SK-N-MC (cell line): Measurements from ENCODE around the gene PEX14.

Experiments used
- DNase-seq: peaks from one replicate; pipeline ENCODE4 v3.0.0-alpha.2; 2011; ENCODE audit warnings: low read depth, low spot score
- H3K27ac ChIP-seq: fragments of 200-600 bp; sonication (generic); 2 replicates; pipeline ENCODE4 v1.5.1; 2016; ENCODE audit warnings: mixed run types
- H3K36me3 ChIP-seq: fragments of 200-600 bp; sonication (generic); 2 replicates; pipeline ENCODE4 v1.6.1; 2017; ENCODE audit warnings: antibody characterized with exemption, low read length, mixed read lengths; ENCODE audit not compliant: insufficient read depth
- H3K4me3 ChIP-seq: fragments of 200-600 bp; sonication (generic); 2 replicates; pipeline ENCODE4 v1.5.1; 2016
- H3K9ac ChIP-seq: fragments of 200-600 bp; sonication (generic); 2 replicates; pipeline ENCODE4 v1.8.0; 2017; ENCODE audit warnings: mixed run types, mixed read lengths; ENCODE audit not compliant: insufficient read length
- H3K9me3 ChIP-seq: fragments of 200-600 bp; sonication (generic); 2 replicates; pipeline ENCODE4 v1.6.1; 2017; ENCODE audit warnings: low read depth, mild to moderate bottlenecking, antibody characterized with exemption, low read length, moderate library complexity, mixed read lengths
- EZH2 ChIP-seq: fragments of 200-600 bp; sonication (generic); IDR thresholded peaks from one replicate; pipeline ENCODE4 v1.6.1; 2017; ENCODE audit warnings: antibody characterized with exemption
- FOXP2 ChIP-seq: optimal IDR thresholded peaks from 2 replicates; pipeline ENCODE3; 2011; ENCODE audit warnings: mild to moderate bottlenecking, moderate library complexity; ENCODE audit not compliant: insufficient read depth; ENCODE audit errors: extremely low read length, control extremely low read depth
- POLR2AphosphoS5 ChIP-seq: IDR thresholded peaks from 2 replicates; pipeline ENCODE4 v1.6.1; 2012; ENCODE audit warnings: mild to moderate bottlenecking, low read depth, low read length, borderline replicate concordance

The PEX14 gene

GRCh38 chr1:10525208-10525607 is 50.5 kb downstream of the PEX14 start:
- no peak overlapping the region for H3K27ac ChIP-seq
- DNase-seq = no peak
- H3K4me3 ChIP-seq = no peak overlapping the region
- H3K9ac ChIP-seq = no peak overlapping the region
- no peaks in the 10 kb centered on the region for H3K36me3 ChIP-seq
- H3K9me3 ChIP-seq = no peaks in the 10 kb centered on the region
- no peak for TF ChIP-seq FOXP2
- TF ChIP-seq POLR2AphosphoS5 = no peak
- TF ChIP-seq EZH2 = no peak

DNA sequence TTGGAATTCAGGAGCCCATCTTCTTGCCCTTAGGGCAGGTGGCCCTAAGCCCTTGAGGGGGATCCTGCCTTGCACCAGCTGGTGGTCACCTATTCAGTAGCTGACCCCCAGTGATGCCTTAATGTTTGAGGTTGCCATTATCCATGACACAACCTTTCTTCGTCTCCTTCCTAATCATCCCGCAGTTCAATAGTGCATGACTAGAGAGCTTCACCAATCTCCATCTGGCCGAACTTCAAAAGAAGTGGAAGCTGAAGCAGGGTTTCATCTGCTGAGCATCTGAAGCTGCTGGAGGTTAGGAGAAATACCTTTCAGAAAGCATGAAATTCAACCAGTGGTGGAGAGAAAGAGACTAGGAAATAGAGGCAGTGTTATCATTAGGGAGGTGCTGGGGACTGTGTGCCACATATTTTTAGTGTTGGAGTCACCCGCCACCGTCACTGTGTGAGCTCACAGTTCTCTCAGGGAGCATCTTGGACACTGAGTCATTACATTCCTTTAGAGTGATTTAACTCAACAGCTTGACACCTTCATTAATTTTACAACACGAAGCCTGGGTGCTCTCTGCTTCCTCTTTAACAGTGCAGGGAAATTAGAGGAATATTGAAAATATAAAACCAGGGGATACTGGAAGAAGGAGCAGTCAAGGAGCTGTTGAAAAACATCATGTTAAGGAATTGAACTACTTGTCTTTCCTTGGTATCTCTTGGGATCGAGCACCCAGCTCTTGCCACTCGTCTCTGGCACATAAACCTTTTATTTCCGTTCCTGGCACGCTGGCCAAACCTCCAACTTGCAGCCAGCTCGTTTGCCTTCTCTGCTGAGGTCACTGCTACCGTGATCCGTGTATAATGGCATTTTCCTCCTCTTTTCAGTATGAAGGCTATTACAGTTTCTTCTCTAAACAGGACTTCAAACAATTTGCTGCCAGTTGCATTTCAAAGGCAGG is 53.6 kb downstream of the PEX14 start:
- no peak overlapping the region for H3K27ac ChIP-seq
- H3K4me3 ChIP-seq = no peak overlapping the region
- no peak for TF ChIP-seq EZH2
- no peak for TF ChIP-seq POLR2AphosphoS5
- TF ChIP-seq FOXP2 = no peak
- DNase-seq = no peak
- no peak overlapping the region for H3K9ac ChIP-seq
- no peaks in the 10 kb centered on the region for H3K36me3 ChIP-seq
- no peaks in the 10 kb centered on the region for H3K9me3 ChIP-seq

DNA sequence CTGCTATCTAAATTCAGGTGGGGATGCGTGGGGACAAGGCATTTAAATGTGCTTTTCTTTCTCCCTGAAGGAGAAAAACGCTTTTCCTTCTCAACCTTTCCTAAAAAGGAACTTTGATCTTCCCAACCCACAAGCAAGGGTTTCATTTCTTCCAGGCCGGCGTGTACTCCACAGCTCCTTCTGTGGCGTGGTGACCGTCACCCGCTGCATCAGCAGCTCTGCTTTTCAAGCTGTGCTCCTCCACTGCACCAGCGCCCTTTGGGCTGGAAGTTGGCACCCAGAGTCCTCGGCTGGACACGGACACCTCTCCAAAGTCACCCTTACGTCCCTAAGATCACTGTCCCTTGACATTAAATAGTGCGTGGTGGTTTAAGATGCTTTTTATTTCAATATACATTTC is 54.3 kb downstream of the PEX14 start:
- TF ChIP-seq FOXP2 = no peak
- TF ChIP-seq EZH2 = no peak
- TF ChIP-seq POLR2AphosphoS5 = no peak
- no peak overlapping the region for H3K4me3 ChIP-seq
- no peak overlapping the region for H3K27ac ChIP-seq
- no peaks in the 10 kb centered on the region for H3K36me3 ChIP-seq
- no peak overlapping the region for H3K9ac ChIP-seq
- no peaks in the 10 kb centered on the region for H3K9me3 ChIP-seq
- DNase-seq = no peak

DNA sequence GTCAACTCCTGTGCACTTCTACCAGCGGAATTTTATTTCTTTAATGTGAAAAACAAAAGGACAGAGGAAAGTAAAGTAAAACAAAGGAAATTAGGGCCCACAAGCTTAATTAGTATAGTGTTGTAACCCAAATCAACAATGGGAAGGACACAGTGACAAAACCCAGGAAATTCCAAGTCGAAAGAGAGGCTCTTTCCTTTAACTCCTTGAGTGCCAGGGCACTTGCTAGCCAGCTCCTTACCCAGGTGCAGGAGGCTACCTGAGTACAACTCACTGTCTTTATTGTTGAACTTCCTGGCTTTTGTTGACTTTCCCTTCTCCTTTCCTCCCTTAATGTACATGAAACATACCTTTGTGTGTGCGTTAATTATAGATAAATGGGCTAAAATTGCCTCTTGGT is 55.0 kb downstream of the PEX14 start:
- Histone ChIP-seq H3K27ac (no peak overlapping the region), H3K4me3 (no peak overlapping the region), H3K36me3 (no peaks in the 10 kb centered on the region), H3K9me3 (no peaks in the 10 kb centered on the region), H3K9ac (peak overlapping the region; percentile 16)
- DNase-seq = no peak
- TF ChIP-seq FOXP2 (no peak), POLR2AphosphoS5 (no peak), EZH2 (no peak)

- Histone ChIP-seq H3K27ac (peak overlapping the region; percentile 30; the same call in 1 of the 2 replicates), H3K9me3 (no peaks in the 10 kb centered on the region), H3K36me3 (no peaks in the 10 kb centered on the region), H3K9ac (no peak overlapping the region), H3K4me3 (peak overlapping the region; percentile 66)
- no peak for DNase-seq
- TF ChIP-seq EZH2 (no peak), FOXP2 (no peak), POLR2AphosphoS5 (no peak)
These were observed 55.6 kb downstream of the PEX14 start for GRCh38 chr1:10530281-10530740.

DNA sequence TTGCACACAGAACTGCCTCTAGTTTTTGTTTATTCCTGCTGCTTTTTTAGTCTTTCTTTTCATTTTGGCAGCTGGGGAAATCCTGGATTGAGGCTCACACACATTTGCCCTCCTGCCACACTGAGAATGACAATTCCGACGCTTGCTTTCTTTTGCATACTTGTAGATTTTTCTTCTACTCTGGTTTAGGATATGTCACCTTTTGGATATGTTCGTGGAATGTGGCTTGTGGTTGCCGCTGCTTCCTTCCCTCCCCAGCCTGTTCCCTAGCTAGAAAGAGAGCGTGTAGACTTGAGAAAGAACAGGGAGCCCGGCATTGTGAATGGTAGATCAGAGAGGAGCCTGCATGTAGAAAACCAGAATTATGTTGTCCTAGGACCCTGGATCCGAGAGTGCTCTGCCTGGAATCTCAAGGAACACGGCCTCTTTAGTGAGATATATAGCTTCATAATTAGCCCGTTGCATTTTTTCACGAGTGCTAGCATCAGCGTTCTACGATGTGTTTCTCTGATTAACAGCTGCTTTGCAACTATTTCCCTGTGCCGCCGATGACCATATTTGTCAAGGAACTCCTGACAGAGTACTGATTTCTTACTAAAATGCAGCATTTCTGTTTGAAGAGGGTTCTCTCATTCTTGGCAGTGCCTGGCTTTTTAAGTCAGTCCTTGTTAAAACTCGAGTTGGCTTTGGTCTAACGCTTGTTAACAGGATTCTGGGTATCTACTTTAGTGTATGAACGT is 56.2 kb downstream of the PEX14 start:
- no peaks in the 10 kb centered on the region for H3K9me3 ChIP-seq
- no peak for TF ChIP-seq FOXP2
- no peak for TF ChIP-seq EZH2
- no peak for TF ChIP-seq POLR2AphosphoS5
- H3K27ac ChIP-seq = peak overlapping the region; percentile 30; the same call in 1 of the 2 replicates
- peak overlapping the region; percentile 25 for H3K9ac ChIP-seq
- H3K36me3 ChIP-seq = no peaks in the 10 kb centered on the region
- peak overlapping the region; percentile 66 for H3K4me3 ChIP-seq
- DNase-seq = no peak

DNA sequence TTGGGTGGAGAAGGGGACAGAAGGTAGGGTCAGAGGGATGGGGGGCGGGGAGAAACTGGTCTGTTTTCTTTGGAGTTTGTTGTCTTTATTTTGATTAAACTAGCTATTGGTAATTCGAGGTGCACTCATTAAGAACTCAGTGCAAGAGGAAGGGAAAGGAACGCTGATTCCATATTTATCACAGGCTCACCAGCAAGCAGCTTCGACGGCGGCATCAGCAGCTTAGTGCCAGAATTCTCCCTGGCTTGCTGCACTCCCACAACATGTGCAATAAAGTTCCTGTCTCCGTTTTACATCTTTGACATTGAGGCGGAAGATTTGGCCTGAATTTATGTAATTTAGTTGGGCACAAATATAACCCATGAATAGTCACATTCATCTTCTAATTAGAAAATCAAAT is 57.6 kb downstream of the PEX14 start:
- TF ChIP-seq FOXP2 = no peak
- TF ChIP-seq EZH2 = no peak
- TF ChIP-seq POLR2AphosphoS5 = no peak
- H3K9ac ChIP-seq = no peak overlapping the region
- no peaks in the 10 kb centered on the region for H3K9me3 ChIP-seq
- no peak overlapping the region for H3K27ac ChIP-seq
- H3K36me3 ChIP-seq = no peaks in the 10 kb centered on the region; the same call in 1 of the 2 replicates
- no peak overlapping the region for H3K4me3 ChIP-seq
- DNase-seq = no peak

DNA sequence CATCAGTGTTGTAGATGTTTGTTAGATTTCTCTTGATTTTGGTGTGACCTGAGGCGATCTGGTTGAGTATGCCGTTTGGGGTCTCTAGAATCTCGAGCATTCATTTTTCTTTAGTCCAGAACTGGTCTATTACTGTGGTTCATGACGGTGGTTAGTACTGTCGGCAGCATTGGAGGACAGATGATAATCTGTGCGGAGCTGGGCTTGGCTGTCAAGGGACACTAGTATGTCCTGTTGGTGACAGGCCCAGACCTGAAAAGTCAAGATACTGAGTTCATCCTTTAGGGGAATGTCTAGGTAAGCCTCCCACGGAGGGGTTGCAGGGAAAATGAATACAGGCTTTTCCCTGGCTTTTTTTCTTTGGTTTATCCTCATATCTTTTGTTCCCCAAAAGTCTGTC is 59.8 kb downstream of the PEX14 start:
- H3K36me3 ChIP-seq = no peaks in the 10 kb centered on the region; the same call in 1 of the 2 replicates
- TF ChIP-seq EZH2 = no peak
- TF ChIP-seq FOXP2 = no peak
- no peak for TF ChIP-seq POLR2AphosphoS5
- H3K27ac ChIP-seq = no peak overlapping the region
- H3K9ac ChIP-seq = no peak overlapping the region
- no peaks in the 10 kb centered on the region for H3K9me3 ChIP-seq
- H3K4me3 ChIP-seq = no peak overlapping the region
- no peak for DNase-seq
